Heart left ventricle (tissue), 16 donors: Measurements from ENCODE around the gene CD9. TPM values are rescaled to one million over a fixed set of nuclear protein-coding genes. Genes with fewer than 3 reads are reported as not detected.

Experiments
- ATAC-seq, 4 donors: fragments of 200-7000 bp; cut with Tn5 transposase; one replicate each; pipeline ENCODE4 v1.9.1; 2020 to 2022; ENCODE audit warnings: moderate library complexity in 4 of 4, mild to moderate bottlenecking in 3 of 4, moderate number of reproducible peaks in 1 of 4
- DNase-seq, 5 donors: peaks; one replicate each; pipeline ENCODE4 v3.0.0-alpha.2; 2020
- H3K27ac ChIP-seq, 12 donors: fragments of 200-600 bp; sonication (generic) in 4 of 12; one replicate each; pipeline versions ENCODE4 v1.5.0 to v1.8.0; 2016 to 2022; ENCODE audit warnings: mild to moderate bottlenecking in 2 of 12
- H3K27me3 ChIP-seq, 9 donors: fragments of 200-600 bp; sonication (generic) in 2 of 9; one replicate each; pipeline versions ENCODE4 v1.5.1 to v1.8.0; 2016 to 2022; ENCODE audit warnings: mild to moderate bottlenecking in 3 of 9
- H3K36me3 ChIP-seq, 9 donors: fragments of 200-600 bp; sonication (generic) in 2 of 9; one replicate each; pipeline versions ENCODE4 v1.5.0 to v1.8.0; 2018 to 2022; ENCODE audit warnings: mild to moderate bottlenecking in 2 of 9
- H3K4me1 ChIP-seq, 12 donors: fragments of 200-600 bp; sonication (generic) in 4 of 12; one replicate each; pipeline versions ENCODE4 v1.5.0 to v1.8.0; 2016 to 2022; ENCODE audit warnings: mild to moderate bottlenecking in 3 of 12
- H3K4me3 ChIP-seq, 12 donors: fragments of 200-600 bp; sonication (generic) in 4 of 12; one replicate each; pipeline versions ENCODE4 v1.5.0 to v1.8.0; 2017 to 2022; ENCODE audit warnings: mild to moderate bottlenecking in 9 of 12, moderate library complexity in 4 of 12
- H3K9me3 ChIP-seq, 12 donors: fragments of 200-600 bp; sonication (generic) in 4 of 12; one replicate each; pipeline versions ENCODE4 v1.5.0 to v1.8.0; 2016 to 2022; ENCODE audit warnings: mild to moderate bottlenecking in 1 of 12
- CTCF ChIP-seq, 12 donors: fragments of 200-600 bp; sonication (generic) in 4 of 12; IDR thresholded peaks; one replicate each; pipeline versions ENCODE4 v1.5.0 to v1.8.0; 2018 to 2022; ENCODE audit warnings: antibody characterized with exemption in 12 of 12, mild to moderate bottlenecking in 5 of 12
- POLR2A ChIP-seq, 2 donors: fragments of 450-650 bp; IDR thresholded peaks; one replicate each; pipeline ENCODE4 v1.6.1; 2017; ENCODE audit warnings: antibody characterized with exemption in 2 of 2, mild to moderate bottlenecking in 2 of 2, moderate library complexity in 2 of 2
- WGBS, 4 donors: extraction: QIAGEN DNeasy Blood & Tissue Kit in 2 of 4; methylation state at CpG; one replicate each; pipeline versions ENCODE4 v1.1.5 to v1.1.7; 2013 to 2018; 5-methylcytosine and 5-hydroxymethylcytosine counted together
- intact Hi-C, 10 donors: fragments of 100-400 bp; cut with DNase I; formaldehyde crosslinking; loops; one replicate each; pipeline versions ENCODE4 v1.11.1 to v1.14.2; 2022
- polyA plus RNA-seq, 2 donors: library from polyadenylated mRNA; stranded (reverse); fragments of 200-250 nt; gene quantifications; one replicate each; pipeline ENCODE4 v1.2.3, GENCODE V29; 2013
- total RNA-seq, 9 donors: library from RNA; depleted of rRNA in 2 of 9; stranded (reverse); fragments of >200 nt in 2 of 9; fragmentation: NEBNext Ultra II Directional in 3 of 9; extraction: Animal tissue kit (Norgen Biotek cat#: 25700) in 3 of 9; gene quantifications; one replicate each; pipeline versions ENCODE4 v1.1.0 to v1.2.4, GENCODE V29; 2016 to 2023
- donor health status: ischemic (EF 13 %, LVEDD 7.1; RV severe dilation, severe dysfunction).
- donor health status: healthy with polysubstance abuse.
- donor health status: DM: no; HTN: yes; CAD: no.
- donor health status: DM: no; HTN: no; CAD: no.
- donor health status: ischemic (EF 25% LVEDD 6.9; RV normal size, moderate dysfunction).
- donor health status: ischemic (EF 25% LVEDD 5.7; RV mildly dilated, moderate dysfunction).
- donor health status: healthy.
- donor health status: DM: yes; HTN: yes; CAD: no.
- donor health status: ischemic (EF 35%, LVEDD 5.7; RV mildly dilated, moderate dysfunction).
- donor health status: nonischemic (EF 11% LVEDD 7.7; RV severe dilation, severe dysfunction).
- donor health status: DM: yes; HTN: yes; CAD: no.
- donor health status: PGD.
- donor health status: ischemic (EF 29% LVEDD 5.4; RV normal size, mild dysfunction).
- donor health status: nonischemic (EF 23%, LVEDD 6.1; RV moderate dilation, normal function).

CD9 gene
- total and polyA plus RNA-seq, 11 donors = 29.9 to 96.1 (median 56.4) TPM

- Histone ChIP-seq H3K9me3 (no peaks in the 10 kb centered on the region), H3K27ac (no peak overlapping the region), H3K4me3 (no peak overlapping the region), H3K36me3 (no peaks in the 10 kb centered on the region), H3K27me3 (no peaks in the 10 kb centered on the region), H3K4me1 (peaks cover 0 to 6% (median 0%) of the 10 kb centered on the region in 12 donors)
- 81 to 88% (median 86%) methylated on average over 2 of the region's 2 CpGs for WGBS, 4 donors
- TF ChIP-seq CTCF (IDR thresholded peaks at IDR 0.05) (no peak), POLR2A (IDR thresholded peaks at IDR 0.05) (no peak)
- ATAC-seq = no peak
- DNase-seq = peak in 2 of 5 donors; percentile 1 to 8
- intact Hi-C loops = no loop called here
Measured at GRCh38 chr12:6249580-6249979, 49.4 kb downstream of the CD9 start.

- no peaks in the 10 kb centered on the region for H3K27me3 ChIP-seq
- intact Hi-C loops = no loop called here
- WGBS, 4 donors = 53 to 67% (median 56%) methylated on average over 4 to 5 of the region's 5 CpGs
- peak in 3 of 4 donors; percentile 28 to 52 (median 30) for ATAC-seq
- TF ChIP-seq POLR2A (IDR thresholded peaks at IDR 0.05) = no peak
- no peak for TF ChIP-seq CTCF (IDR thresholded peaks at IDR 0.05)
- H3K4me1 ChIP-seq = peaks cover 0 to 6% (median 0%) of the 10 kb centered on the region in 12 donors
- DNase-seq = peak in 2 of 5 donors; percentile 25 to 46
- H3K27ac ChIP-seq = no peak overlapping the region
- H3K9me3 ChIP-seq = no peaks in the 10 kb centered on the region
- no peaks in the 10 kb centered on the region for H3K36me3 ChIP-seq
- no peak overlapping the region for H3K4me3 ChIP-seq
Measured at GRCh38 chr12:6250343-6250742, 50.1 kb downstream of the CD9 start.

- Histone ChIP-seq H3K36me3 (no peaks in the 10 kb centered on the region), H3K9me3 (peaks cover 0 to 7% (median 0%) of the 10 kb centered on the region in 12 donors), H3K4me1 (peaks cover 0 to 6% (median 0%) of the 10 kb centered on the region in 12 donors), H3K4me3 (no peak overlapping the region), H3K27me3 (no peaks in the 10 kb centered on the region), H3K27ac (no peak overlapping the region)
- intact Hi-C loops = no loop called here
- no peak for ATAC-seq
- DNase-seq = peak in 2 of 5 donors; percentile 3 to 5
- TF ChIP-seq POLR2A (IDR thresholded peaks at IDR 0.05) (no peak), CTCF (IDR thresholded peaks at IDR 0.05) (no peak)
- WGBS, 4 donors = 80 to 89% (median 84%) methylated on average over 6 of the region's 6 CpGs
Measured at GRCh38 chr12:6253278-6253677, 53.1 kb downstream of the CD9 start.

- peak in 2 of 5 donors; percentile 23 to 29 for DNase-seq
- 88 to 96% (median 94%) methylated on average over 8 of the region's 8 CpGs for WGBS, 4 donors
- no peak for ATAC-seq
- TF ChIP-seq CTCF (IDR thresholded peaks at IDR 0.05) (no peak), POLR2A (IDR thresholded peaks at IDR 0.05) (no peak)
- intact Hi-C loops = no loop called here
- Histone ChIP-seq H3K36me3 (no peaks in the 10 kb centered on the region), H3K27me3 (no peaks in the 10 kb centered on the region), H3K9me3 (peaks cover 0 to 13% (median 0%) of the 10 kb centered on the region in 12 donors), H3K4me3 (no peak overlapping the region), H3K4me1 (peaks cover 0 to 6% (median 0%) of the 10 kb centered on the region in 12 donors), H3K27ac (no peak overlapping the region)
Measured at GRCh38 chr12:6254491-6254890, 54.3 kb downstream of the CD9 start.
